DMS53 treated with DMSO at 0.1 percent for 48 hours (cell line): ENCODE data around the gene CD151.

Source experiments
- DNase-seq: peaks from one replicate; lab custom pipeline; 2025; ENCODE audit not compliant: unreplicated experiment; lab: John Stamatoyannopoulos, UW

CD151 gene

GRCh38 chr11:827897-828192 is 4.9 kb upstream of the CD151 start, which contains the start of gene CRACR2B:
TSS of gene CRACR2B (plus strand) at chr11:827919. CDS start at chr11:828608, 689 bp downstream.
- DNase-seq: peak; percentile 70

GRCh38 chr11:828506-829175 is 4.1 kb upstream of the CD151 start:
- DNase-seq: no peak

GRCh38 chr11:829176-829846 is 3.4 kb upstream of the CD151 start:
- peak; percentile 39 for DNase-seq

GRCh38 chr11:829847-830294 is 2.9 kb upstream of the CD151 start:
- DNase-seq: no peak

- DNase-seq: peak; percentile 83
Observed at GRCh38 chr11:830295-831117, 2.2 kb upstream of the CD151 start.

GRCh38 chr11:831118-831864 is 1.5 kb upstream of the CD151 start:
- peak; percentile 33 for DNase-seq

GRCh38 chr11:831961-832528 is 707 bp upstream of the CD151 start:
- no peak for DNase-seq

- no peak for DNase-seq
Observed at GRCh38 chr11:833114-833791, 501 bp downstream of the CD151 start.

- DNase-seq: no peak
Observed at GRCh38 chr11:833849-834311, 1.1 kb downstream of the CD151 start.

GRCh38 chr11:834371-835316 is 1.9 kb downstream of the CD151 start:
- DNase-seq: no peak

- no peak for DNase-seq
Observed at GRCh38 chr11:836274-836673, 3.5 kb downstream of the CD151 start.

- no peak for DNase-seq
Observed at GRCh38 chr11:836700-837099, 3.9 kb downstream of the CD151 start.

- no peak for DNase-seq
Observed at GRCh38 chr11:837189-837989, 4.6 kb downstream of the CD151 start.

GRCh38 chr11:837990-838307 is 5.2 kb downstream of the CD151 start:
- DNase-seq: no peak

- DNase-seq: no peak
Observed at GRCh38 chr11:838441-839279, 5.9 kb downstream of the CD151 start.

- no peak for DNase-seq
Observed at GRCh38 chr11:839280-839623, 6.5 kb downstream of the CD151 start.

- DNase-seq: no peak
Observed at GRCh38 chr11:839875-840617, 7.3 kb downstream of the CD151 start.
